ENCODE data around the gene ARHGAP5.

The ARHGAP5 gene

DNA sequence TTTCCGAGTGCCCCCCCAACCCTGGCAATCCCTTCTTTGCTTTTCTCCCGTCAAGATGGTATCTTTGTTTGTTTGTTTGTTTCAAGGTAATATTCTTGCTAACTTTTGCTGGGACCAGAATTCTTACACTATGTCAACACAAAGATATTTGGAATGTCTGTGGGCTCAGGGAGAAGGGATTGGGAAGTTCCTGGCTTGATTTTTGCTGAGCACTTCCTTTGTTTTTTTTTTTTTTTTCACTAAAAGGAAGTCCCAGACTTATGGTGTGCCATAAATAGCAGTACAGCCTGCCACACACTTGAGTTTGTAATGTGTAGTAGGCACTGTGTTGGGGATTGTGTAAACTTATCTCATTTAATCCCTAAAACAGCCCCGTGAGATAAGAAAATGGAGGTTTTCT lies 113.6 kb downstream of the ARHGAP5 start:
- no peak for DNase-seq

DNA sequence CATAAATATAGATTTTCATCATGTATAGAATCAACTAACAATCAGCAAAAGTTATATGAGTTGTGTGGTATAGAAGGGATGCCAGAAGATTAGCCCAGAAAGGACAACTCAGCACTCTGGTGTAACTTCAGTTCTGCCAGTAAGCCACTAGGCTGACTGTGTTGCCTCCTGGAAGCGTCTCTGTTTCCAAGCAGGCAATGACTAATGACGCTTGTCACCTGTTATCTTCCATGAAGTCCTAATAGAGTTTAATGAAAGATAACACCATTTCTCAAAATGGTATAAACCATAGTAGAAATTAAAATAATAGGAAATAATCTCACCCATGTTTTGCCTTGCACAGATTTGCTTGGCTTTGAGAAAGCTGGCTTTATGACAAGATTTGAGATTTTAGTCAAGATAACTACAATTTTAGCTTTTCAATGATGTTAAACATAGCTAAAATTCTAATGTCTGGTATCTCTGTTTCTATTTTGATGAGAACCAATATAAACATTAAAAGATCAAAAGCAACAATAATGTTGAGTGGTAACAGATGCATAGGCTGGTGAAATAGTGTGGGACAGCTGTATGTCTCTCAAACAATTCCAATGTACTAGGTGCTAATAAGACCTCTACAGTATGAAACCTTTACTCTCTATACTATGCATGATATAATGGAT lies 115.7 kb downstream of the ARHGAP5 start:
- DNase-seq: no peak

- no peak for DNase-seq
Measured at GRCh38 chr14:32193532-32193931, 116.4 kb downstream of the ARHGAP5 start.

GRCh38 chr14:32195636-32196035 lies 118.5 kb downstream of the ARHGAP5 start:
- no peak for DNase-seq

GRCh38 chr14:32197919-32198318 lies 120.8 kb downstream of the ARHGAP5 start:
- no peak for DNase-seq

- no peak for DNase-seq
Measured at GRCh38 chr14:32200368-32201192, 123.5 kb downstream of the ARHGAP5 start.

DNA sequence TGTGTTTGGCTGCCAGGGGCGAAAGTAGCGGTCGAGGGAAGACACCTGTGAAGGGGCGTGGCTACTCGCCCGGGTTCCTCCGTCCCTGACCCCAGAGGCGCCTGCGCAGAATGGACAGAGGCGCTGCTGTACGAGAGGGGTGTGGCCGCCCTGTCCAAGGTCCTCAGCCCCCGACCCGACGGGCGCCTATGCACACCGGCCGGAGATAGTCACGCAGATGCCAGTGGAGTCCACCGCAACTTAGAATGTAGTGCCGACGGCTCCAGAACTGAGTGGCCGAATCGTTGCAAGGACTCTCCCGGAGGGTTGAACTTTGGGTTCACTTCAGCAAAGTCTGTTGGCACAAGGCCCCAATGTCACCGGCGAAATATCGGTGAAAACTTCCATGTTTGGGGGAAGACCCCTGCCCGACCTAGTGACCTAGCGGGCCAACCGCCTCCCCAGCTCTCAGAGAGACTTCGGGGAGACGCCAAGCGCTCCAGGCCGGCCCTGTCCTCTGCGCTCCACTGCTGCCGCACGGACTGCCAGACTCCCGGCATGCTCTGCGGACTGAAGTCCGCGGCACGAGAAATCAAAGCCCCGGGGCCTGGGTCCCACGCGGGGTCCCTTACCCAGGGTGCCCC lies 124.2 kb downstream of the ARHGAP5 start:
- peak; percentile 80 for DNase-seq

GRCh38 chr14:32201816-32202490 lies 124.8 kb downstream of the ARHGAP5 start, which contains the start of gene RNU6-7:
TSS of gene RNU6-7 (plus strand) at chr14:32202045.
- peak; percentile 40 for DNase-seq

GRCh38 chr14:32202491-32202997 lies 125.4 kb downstream of the ARHGAP5 start:
- no peak for DNase-seq

DNA sequence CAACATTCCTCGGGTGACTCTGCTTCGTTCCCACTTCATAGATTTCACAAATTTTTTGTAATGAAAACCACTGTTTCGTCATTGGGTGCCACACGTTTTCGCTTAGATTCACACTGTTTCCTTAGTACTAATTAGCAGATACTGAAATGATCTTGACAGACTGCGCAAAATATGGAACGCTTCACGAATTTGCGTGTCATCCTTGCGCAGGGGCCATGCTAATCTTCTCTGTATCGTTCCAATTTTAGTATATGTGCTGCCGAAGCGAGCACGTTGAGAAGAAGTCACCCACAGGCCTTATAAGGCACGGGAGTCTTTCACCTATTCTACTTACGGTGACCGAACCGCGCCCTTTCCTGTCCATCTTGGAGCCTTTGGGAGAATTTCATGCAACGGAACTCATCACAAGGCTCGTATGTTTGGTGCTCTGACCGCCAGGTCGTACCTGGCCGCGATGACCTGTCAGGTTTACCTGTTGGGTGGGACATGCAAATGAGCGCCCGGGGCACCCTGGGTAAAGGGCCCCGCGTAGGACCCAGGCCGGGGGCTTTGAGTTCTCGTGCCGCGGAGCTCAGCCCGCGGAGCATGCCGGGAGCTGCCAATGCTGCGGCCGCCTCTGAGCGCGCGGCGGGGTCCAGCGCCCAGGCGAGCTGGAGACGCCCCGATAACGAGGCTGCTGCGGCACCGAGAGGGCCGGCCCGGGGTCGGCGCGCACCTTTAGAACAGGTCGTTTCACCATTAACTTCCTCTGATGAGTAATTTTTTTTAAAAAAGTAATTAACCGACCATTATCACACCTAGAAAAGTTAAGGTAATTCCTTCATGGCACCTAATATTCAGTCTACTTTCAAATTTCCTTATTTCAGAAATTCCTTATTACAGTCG lies 126.1 kb downstream of the ARHGAP5 start, which contains the start of gene RNU6-8:
RNU6-8 (minus strand) TSS at position 272 of the 885 bp plus-strand sequence.
- DNase-seq: peak; percentile 70

- peak; percentile 38 for DNase-seq
Measured at GRCh38 chr14:32203928-32204357, 126.8 kb downstream of the ARHGAP5 start.

DNA sequence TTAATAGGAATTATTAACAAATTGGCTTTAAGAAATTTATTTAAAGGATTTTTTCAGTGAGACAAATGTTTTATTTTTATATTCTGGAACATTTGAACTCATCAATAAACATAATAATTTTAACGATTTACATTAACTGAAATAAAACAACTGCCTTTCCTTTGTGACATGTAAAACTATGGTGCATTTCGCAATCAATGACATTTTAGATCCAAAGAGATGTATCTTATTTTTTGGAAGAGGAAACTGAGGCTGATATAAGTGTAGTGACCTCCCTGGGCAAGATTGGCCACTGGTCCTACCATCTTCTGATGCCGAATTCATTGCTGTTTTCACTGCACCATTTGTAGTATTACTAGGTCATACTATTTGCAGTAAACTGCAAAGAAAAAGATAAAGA lies 128.4 kb downstream of the ARHGAP5 start:
- no peak for DNase-seq

- DNase-seq: no peak
Measured at GRCh38 chr14:32205984-32206383, 128.9 kb downstream of the ARHGAP5 start.

DNA sequence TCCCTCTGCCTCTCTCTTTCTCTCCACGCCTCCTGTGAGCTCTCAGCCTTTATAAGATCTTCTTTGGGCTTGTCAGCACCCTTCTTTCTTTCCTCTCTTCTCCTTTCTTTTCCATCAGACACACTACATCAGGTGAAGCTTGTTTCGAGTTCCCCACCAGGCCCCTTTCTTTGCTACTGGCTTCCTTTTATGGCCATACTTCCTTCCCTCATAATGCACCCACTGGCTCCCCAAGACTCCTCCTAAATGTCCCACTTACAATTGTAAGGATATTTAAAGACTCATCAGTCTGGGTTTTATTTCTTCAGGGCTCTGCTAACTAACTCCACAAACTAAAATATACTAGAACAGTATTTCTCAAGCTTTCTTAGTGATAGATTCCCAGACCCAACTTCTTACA lies 129.4 kb downstream of the ARHGAP5 start:
- DNase-seq: no peak

DNA sequence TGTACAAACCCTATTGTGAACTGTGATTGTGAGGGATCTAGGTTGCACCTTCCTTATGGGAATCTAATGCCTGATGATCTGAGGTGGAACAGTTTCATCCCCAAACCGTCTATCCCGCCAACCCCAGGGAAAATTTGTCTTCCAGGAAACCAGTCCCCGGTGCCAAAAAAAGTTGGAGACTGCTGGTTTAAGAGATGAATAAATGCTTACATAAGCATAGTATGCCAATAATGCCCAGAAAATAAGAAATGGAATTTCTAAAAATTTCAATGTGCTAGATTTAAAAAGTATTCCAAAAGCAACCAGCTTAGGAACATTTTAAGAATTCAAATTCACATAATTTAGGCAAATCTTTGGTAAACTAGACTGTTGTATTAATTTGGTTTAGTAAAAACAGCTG lies 131.4 kb downstream of the ARHGAP5 start:
- DNase-seq: no peak
